SU-DHL-6 (cell line): ENCODE results near the gene CTNNA2.

Experiments used
- CTCF ChIP-seq: fragments of 200-600 bp; sonication (generic); IDR thresholded peaks from one replicate; pipeline ENCODE4 v1.5.1; 2017; ENCODE audit warnings: antibody characterized with exemption, mild to moderate bottlenecking, low read length, moderate library complexity; ENCODE audit not compliant: insufficient read depth, poor library complexity, severe bottlenecking
- EZH2phosphoT487 ChIP-seq: fragments of 200-600 bp; sonication (generic), shearing (Covaris generic); conservative IDR thresholded peaks from 2 replicates; pipeline ENCODE4 v1.6.1; 2018; ENCODE audit warnings: mild to moderate bottlenecking, antibody characterized with exemption, low read length, moderate library complexity, mixed read lengths

- no peak for TF ChIP-seq CTCF
- TF ChIP-seq EZH2phosphoT487 = no peak
These were observed 798.5 kb downstream of the CTNNA2 start for GRCh38 chr2:80311304-80311703.
